GM19351 (cell line): Measurements from ENCODE around the gene DESI2.

Source experiments
- ATAC-seq: cut with Tn5 transposase; IDR thresholded peaks from one replicate; pipeline ENCODE4 v1.9.1; 2021; ENCODE audit warnings: mild to moderate bottlenecking, moderate library complexity; ENCODE audit not compliant: unreplicated experiment

Gene DESI2

GRCh38 chr1:244751271-244751895, 98.5 kb downstream of the DESI2 start:
- ATAC-seq, result no peak

- no peak for ATAC-seq
Measured at GRCh38 chr1:244755673-244756072, 102.7 kb downstream of the DESI2 start.

- ATAC-seq, result no peak
Measured at GRCh38 chr1:244757091-244757939, 104.4 kb downstream of the DESI2 start.
